ENCODE measurements around the gene ZNF451.
"Not testable (repeated sequence)": the region's sequence is repeated elsewhere in the genome, so short reads cannot be mapped to it uniquely, and the experiment has no call there.

The ZNF451 gene, protein sequence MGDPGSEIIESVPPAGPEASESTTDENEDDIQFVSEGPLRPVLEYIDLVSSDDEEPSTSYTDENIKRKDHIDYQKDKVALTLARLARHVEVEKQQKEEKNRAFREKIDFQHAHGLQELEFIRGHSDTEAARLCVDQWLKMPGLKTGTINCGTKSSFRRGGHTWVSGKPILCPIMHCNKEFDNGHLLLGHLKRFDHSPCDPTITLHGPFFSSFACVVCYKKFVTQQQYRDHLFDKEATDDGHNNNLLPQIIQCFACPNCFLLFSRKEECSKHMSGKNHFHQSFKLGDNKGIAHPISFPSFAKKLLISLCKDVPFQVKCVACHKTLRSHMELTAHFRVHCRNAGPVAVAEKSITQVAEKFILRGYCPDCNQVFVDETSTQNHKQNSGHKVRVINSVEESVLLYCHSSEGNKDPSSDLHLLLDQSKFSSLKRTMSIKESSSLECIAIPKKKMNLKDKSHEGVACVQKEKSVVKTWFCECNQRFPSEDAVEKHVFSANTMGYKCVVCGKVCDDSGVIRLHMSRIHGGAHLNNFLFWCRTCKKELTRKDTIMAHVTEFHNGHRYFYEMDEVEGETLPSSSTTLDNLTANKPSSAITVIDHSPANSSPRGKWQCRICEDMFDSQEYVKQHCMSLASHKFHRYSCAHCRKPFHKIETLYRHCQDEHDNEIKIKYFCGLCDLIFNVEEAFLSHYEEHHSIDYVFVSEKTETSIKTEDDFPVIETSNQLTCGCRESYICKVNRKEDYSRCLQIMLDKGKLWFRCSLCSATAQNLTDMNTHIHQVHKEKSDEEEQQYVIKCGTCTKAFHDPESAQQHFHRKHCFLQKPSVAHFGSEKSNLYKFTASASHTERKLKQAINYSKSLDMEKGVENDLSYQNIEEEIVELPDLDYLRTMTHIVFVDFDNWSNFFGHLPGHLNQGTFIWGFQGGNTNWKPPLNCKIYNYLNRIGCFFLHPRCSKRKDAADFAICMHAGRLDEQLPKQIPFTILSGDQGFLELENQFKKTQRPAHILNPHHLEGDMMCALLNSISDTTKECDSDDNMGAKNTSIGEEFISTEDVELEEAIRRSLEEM

GRCh38 chr6:57089687-57090457 is at the start of gene ZNF451:
Gene ZNF451, plus strand, starts transcription at chr6:57090188. Its CDS starts 66 bp downstream, at chr6:57090254.
- Histone ChIP-seq H3K4me3 (ENCODE audit: low read length in 2 of 2) (peak within 1 kb of the TSS; percentile 70 to 72), H3K9me3 (ENCODE audit: control insufficient read depth in 2 of 2, low read length in 2 of 2) (no peaks in the 10 kb centered on the region), H3K4me1 (ENCODE audit: control insufficient read depth, insufficient read depth, low read length) (peaks cover 6% of the 10 kb centered on the region), H3K27me3 (ENCODE audit: control insufficient read depth in 1 of 2, insufficient read depth in 2 of 2, low read length in 2 of 2) (no peaks in the 10 kb centered on the region), H3K9ac (ENCODE audit: low read length in 2 of 2) (peak within 1 kb of the TSS; percentile 14 to 43), H3K27ac (ENCODE audit: low read length) (peak within 1 kb of the TSS; percentile 43), H3K36me3 (ENCODE audit: control insufficient read depth in 2 of 2, insufficient read depth in 2 of 2, low read length in 2 of 2) (no peaks in the 10 kb centered on the region)

DNA sequence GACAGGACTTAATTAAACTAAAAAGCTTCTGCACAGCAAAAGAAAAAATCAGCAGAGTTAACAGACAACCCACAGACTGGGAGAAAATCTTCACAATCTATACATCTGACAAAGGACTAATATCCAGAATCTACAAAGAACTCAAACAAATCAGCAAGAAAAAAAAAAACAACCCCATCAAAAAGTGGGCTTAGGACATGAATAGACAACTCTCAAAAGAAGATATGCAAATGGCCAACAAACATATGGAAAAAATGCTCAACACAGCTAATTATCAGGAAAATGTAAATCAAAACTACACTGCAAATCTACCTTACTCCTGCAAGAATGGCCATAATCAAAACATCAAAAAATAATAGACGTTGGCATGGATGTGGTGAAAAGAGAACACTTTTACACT is 45.9 kb upstream of the ZNF451 start:
- not testable (repeated sequence) for H3K4me1 ChIP-seq (ENCODE audit: control insufficient read depth, insufficient read depth, low read length); H3K4me3 ChIP-seq (ENCODE audit: low read length in 2 of 2); H3K9me3 ChIP-seq (ENCODE audit: control insufficient read depth in 2 of 2, low read length in 2 of 2); H3K9ac ChIP-seq (ENCODE audit: low read length in 2 of 2); H3K36me3 ChIP-seq (ENCODE audit: control insufficient read depth in 2 of 2, insufficient read depth in 2 of 2, low read length in 2 of 2); H3K27ac ChIP-seq (ENCODE audit: low read length)
- H3K27me3 ChIP-seq (ENCODE audit: control insufficient read depth in 1 of 2, insufficient read depth in 2 of 2, low read length in 2 of 2) = peaks cover 0 to 11% of the 10 kb centered on the region in 2 donors

GRCh38 chr6:57044568-57044967 is 45.4 kb upstream of the ZNF451 start:
- Histone ChIP-seq H3K4me3 (ENCODE audit: low read length in 2 of 2) (no peak overlapping the region), H3K27ac (ENCODE audit: low read length) (no peak overlapping the region), H3K4me1 (ENCODE audit: control insufficient read depth, insufficient read depth, low read length) (no peaks in the 10 kb centered on the region), H3K9ac (ENCODE audit: low read length in 2 of 2) (no peak overlapping the region), H3K36me3 (ENCODE audit: control insufficient read depth in 2 of 2, insufficient read depth in 2 of 2, low read length in 2 of 2) (no peaks in the 10 kb centered on the region), H3K27me3 (ENCODE audit: control insufficient read depth in 1 of 2, insufficient read depth in 2 of 2, low read length in 2 of 2) (peaks cover 0 to 11% of the 10 kb centered on the region in 2 donors), H3K9me3 (ENCODE audit: control insufficient read depth in 2 of 2, low read length in 2 of 2) (no peaks in the 10 kb centered on the region)

DNA sequence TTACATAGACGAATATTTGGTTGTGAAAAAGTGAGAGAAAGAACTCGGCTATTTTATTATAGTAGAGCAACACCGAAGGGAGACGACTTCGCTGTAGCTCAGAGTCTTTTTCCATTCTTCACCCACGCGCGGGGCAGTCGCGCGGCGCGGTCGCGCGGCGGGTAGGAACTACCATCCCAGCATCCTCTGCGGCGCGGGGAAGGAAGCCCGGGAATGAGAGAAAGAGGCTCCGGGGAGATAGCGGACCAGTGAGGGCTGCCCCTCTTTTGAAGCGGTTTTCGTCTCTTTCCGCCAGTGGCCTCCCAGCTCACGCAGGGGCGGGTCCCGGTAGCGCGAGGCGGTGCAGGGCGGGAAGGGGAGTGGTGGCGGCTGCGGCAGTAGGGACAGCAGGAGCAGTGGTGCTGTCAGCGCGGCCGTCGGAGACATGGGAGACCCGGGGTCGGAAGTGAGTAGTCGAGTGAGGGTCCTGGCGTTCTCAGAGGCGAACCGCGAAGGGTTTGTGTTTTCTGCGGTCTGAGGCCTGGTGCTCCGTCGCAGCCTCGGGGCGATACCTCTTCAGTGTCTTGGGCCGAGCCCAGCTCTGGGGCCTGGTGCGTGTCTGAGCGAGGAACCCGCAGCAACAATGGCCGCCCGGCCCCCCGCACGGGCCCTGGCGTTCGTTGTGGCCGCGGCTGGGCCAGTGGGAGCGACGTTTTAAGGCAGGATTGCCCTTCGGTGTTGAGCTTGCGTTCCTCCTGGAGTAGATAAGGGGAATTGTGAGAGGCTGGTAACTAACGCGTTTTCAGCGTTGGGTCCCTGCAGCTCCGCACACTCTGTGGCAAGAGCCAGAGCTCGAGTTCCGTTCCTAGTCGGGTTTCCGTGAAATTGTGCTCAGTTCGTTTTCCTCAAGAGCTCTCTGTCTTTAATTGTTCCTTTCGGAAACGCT is 43.4 kb upstream of the ZNF451 start, which contains the start of gene KIAA1586:
Gene KIAA1586 (plus strand): TSS at position 362 of the 925 bp plus-strand sequence. CDS start 63 bp downstream, at position 425.
- H3K4me3 ChIP-seq (ENCODE audit: low read length in 2 of 2) = peak within 1 kb of the TSS; percentile 65 to 74
- not testable (repeated sequence) for H3K9me3 ChIP-seq (ENCODE audit: control insufficient read depth in 2 of 2, low read length in 2 of 2); H3K27me3 ChIP-seq (ENCODE audit: control insufficient read depth in 1 of 2, insufficient read depth in 2 of 2, low read length in 2 of 2); H3K4me1 ChIP-seq (ENCODE audit: control insufficient read depth, insufficient read depth, low read length); H3K36me3 ChIP-seq (ENCODE audit: control insufficient read depth in 2 of 2, insufficient read depth in 2 of 2, low read length in 2 of 2); H3K27ac ChIP-seq (ENCODE audit: low read length)
- H3K9ac ChIP-seq (ENCODE audit: low read length in 2 of 2) = peak within 1 kb of the TSS; percentile 14 to 58

GRCh38 chr6:57047257-57047585 is 42.8 kb upstream of the ZNF451 start:
- H3K27me3 ChIP-seq (ENCODE audit: control insufficient read depth in 1 of 2, insufficient read depth in 2 of 2, low read length in 2 of 2); H3K36me3 ChIP-seq (ENCODE audit: control insufficient read depth in 2 of 2, insufficient read depth in 2 of 2, low read length in 2 of 2); H3K4me1 ChIP-seq (ENCODE audit: control insufficient read depth, insufficient read depth, low read length); H3K4me3 ChIP-seq (ENCODE audit: low read length in 2 of 2); H3K27ac ChIP-seq (ENCODE audit: low read length); H3K9ac ChIP-seq (ENCODE audit: low read length in 2 of 2); H3K9me3 ChIP-seq (ENCODE audit: control insufficient read depth in 2 of 2, low read length in 2 of 2): not testable (repeated sequence)

DNA sequence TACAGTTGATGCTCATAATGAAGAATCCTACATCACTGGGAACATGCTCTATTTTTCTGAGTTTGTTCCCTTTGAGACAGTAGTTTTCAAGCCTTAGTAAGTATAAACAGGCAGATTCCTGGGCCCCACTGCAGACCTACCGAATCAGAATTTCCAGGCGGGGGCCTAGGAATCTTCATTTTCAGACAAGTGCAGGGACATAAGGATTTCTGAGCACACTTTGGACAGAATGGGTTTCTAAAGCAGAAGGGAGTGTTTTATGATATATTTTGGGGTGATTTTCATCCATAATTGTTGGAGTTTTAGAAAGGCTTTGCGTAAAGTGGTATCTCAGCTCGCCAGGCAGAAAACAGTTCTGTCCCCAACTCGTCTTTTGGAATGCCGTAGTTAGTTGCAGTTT is 42.1 kb upstream of the ZNF451 start:
- not testable (repeated sequence) for H3K9ac ChIP-seq (ENCODE audit: low read length in 2 of 2); H3K4me1 ChIP-seq (ENCODE audit: control insufficient read depth, insufficient read depth, low read length); H3K9me3 ChIP-seq (ENCODE audit: control insufficient read depth in 2 of 2, low read length in 2 of 2); H3K27me3 ChIP-seq (ENCODE audit: control insufficient read depth in 1 of 2, insufficient read depth in 2 of 2, low read length in 2 of 2); H3K27ac ChIP-seq (ENCODE audit: low read length); H3K36me3 ChIP-seq (ENCODE audit: control insufficient read depth in 2 of 2, insufficient read depth in 2 of 2, low read length in 2 of 2)
- H3K4me3 ChIP-seq (ENCODE audit: low read length in 2 of 2) = peak overlapping the region in 1 of 2 donors; percentile 23

DNA sequence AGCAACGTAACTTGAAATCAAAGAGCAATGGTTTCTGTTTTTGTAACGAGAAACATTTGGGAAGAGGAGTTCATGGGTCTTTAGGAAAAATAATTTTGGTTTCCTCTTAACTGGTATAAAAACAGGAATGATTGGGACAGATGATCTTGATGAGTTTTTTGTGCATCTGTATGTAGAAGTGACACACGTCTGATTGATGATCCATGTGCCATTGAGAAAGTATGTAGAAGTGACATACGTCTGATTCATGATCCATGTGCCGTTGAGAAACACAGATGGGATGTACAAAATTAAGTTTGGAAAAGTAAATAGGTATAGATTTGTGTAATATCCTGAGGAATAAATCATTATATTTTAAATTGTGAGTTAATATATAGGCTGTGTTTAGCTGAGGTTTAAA is 41.4 kb upstream of the ZNF451 start:
- H3K27ac ChIP-seq (ENCODE audit: low read length) = no peak overlapping the region
- H3K9ac ChIP-seq (ENCODE audit: low read length in 2 of 2) = no peak overlapping the region
- H3K4me1 ChIP-seq (ENCODE audit: control insufficient read depth, insufficient read depth, low read length) = no peaks in the 10 kb centered on the region
- no peak overlapping the region for H3K4me3 ChIP-seq (ENCODE audit: low read length in 2 of 2)
- no peaks in the 10 kb centered on the region for H3K9me3 ChIP-seq (ENCODE audit: control insufficient read depth in 2 of 2, low read length in 2 of 2)
- peaks cover 5 to 12% of the 10 kb centered on the region in 2 donors for H3K36me3 ChIP-seq (ENCODE audit: control insufficient read depth in 2 of 2, insufficient read depth in 2 of 2, low read length in 2 of 2)
- H3K27me3 ChIP-seq (ENCODE audit: control insufficient read depth in 1 of 2, insufficient read depth in 2 of 2, low read length in 2 of 2) = no peaks in the 10 kb centered on the region

GRCh38 chr6:57063847-57064246 is 26.1 kb upstream of the ZNF451 start:
- no peak overlapping the region for H3K9ac ChIP-seq (ENCODE audit: low read length in 2 of 2)
- H3K27ac ChIP-seq (ENCODE audit: low read length) = no peak overlapping the region
- H3K4me3 ChIP-seq (ENCODE audit: low read length in 2 of 2) = no peak overlapping the region
- H3K9me3 ChIP-seq (ENCODE audit: control insufficient read depth in 2 of 2, low read length in 2 of 2) = no peaks in the 10 kb centered on the region
- peaks cover 8 to 13% of the 10 kb centered on the region in 2 donors for H3K36me3 ChIP-seq (ENCODE audit: control insufficient read depth in 2 of 2, insufficient read depth in 2 of 2, low read length in 2 of 2)
- H3K27me3 ChIP-seq (ENCODE audit: control insufficient read depth in 1 of 2, insufficient read depth in 2 of 2, low read length in 2 of 2) = no peaks in the 10 kb centered on the region
- H3K4me1 ChIP-seq (ENCODE audit: control insufficient read depth, insufficient read depth, low read length) = no peaks in the 10 kb centered on the region

GRCh38 chr6:57064809-57065208 is 25.2 kb upstream of the ZNF451 start:
- Histone ChIP-seq H3K9ac (ENCODE audit: low read length in 2 of 2) (no peak overlapping the region), H3K36me3 (ENCODE audit: control insufficient read depth in 2 of 2, insufficient read depth in 2 of 2, low read length in 2 of 2) (peaks cover 8 to 11% of the 10 kb centered on the region in 2 donors), H3K27ac (ENCODE audit: low read length) (no peak overlapping the region), H3K4me1 (ENCODE audit: control insufficient read depth, insufficient read depth, low read length) (no peaks in the 10 kb centered on the region), H3K4me3 (ENCODE audit: low read length in 2 of 2) (no peak overlapping the region), H3K27me3 (ENCODE audit: control insufficient read depth in 1 of 2, insufficient read depth in 2 of 2, low read length in 2 of 2) (no peaks in the 10 kb centered on the region), H3K9me3 (ENCODE audit: control insufficient read depth in 2 of 2, low read length in 2 of 2) (no peaks in the 10 kb centered on the region)

Measured in stomach smooth muscle (tissue), 2 donors.